ENCODE results near the gene ZBTB16. TPM values are rescaled to one million over a fixed set of nuclear protein-coding genes. Genes with fewer than 3 reads are reported as not detected.

ZBTB16 gene
- total RNA-seq, 2 donors from 2014 or later, result 3.3 to 4.0 TPM

DNA sequence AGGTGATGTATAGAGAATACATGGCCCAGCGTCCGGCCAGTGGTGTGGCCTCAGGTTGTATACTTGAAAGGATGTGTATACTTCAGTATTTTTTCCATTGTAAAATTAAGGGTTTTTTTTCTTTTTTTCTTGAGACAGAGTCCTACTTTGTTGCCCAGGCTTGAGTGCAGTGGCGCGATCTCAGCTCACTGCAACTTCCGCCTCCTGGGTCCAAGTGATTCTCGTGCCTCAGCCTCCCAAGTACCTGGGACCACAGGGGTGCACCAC lies 15.8 kb downstream of the ZBTB16 start:
- H3K27ac Mint-ChIP-seq, result no peak overlapping the region
- DNase-seq (no peak), ATAC-seq (replicated peaks in 1 of 2) (no peak)
- H3K9me3 Mint-ChIP-seq, result no peaks in the 10 kb centered on the region
- H3K4me1 Mint-ChIP-seq (ENCODE audit: low read depth), result peaks cover 66% of the 10 kb centered on the region
- H3K27me3 Mint-ChIP-seq (ENCODE audit: low read depth), result peaks cover 9% of the 10 kb centered on the region
- H3K36me3 Mint-ChIP-seq (ENCODE audit: insufficient read depth in 2 of 2), result no peaks in the 10 kb centered on the region
- H3K4me3 Mint-ChIP-seq, result peak overlapping the region in 1 of 2 donors; percentile 36

GRCh38 chr11:114075891-114076441 lies 16.5 kb downstream of the ZBTB16 start:
- Mint-ChIP-seq H3K4me1 (ENCODE audit: low read depth) (peaks cover 73% of the 10 kb centered on the region), H3K9me3 (no peaks in the 10 kb centered on the region), H3K36me3 (ENCODE audit: insufficient read depth in 2 of 2) (no peaks in the 10 kb centered on the region), H3K4me3 (peak overlapping the region; percentile 11 to 48), H3K27ac (no peak overlapping the region), H3K27me3 (ENCODE audit: low read depth) (peaks cover 9% of the 10 kb centered on the region)
- ATAC-seq (replicated peaks in 1 of 2) (peak in 1 of 2 donors; percentile 30), DNase-seq (peak; percentile 31 to 33)

GRCh38 chr11:114076921-114077331 lies 17.4 kb downstream of the ZBTB16 start:
- Mint-ChIP-seq H3K4me1 (ENCODE audit: low read depth) (peaks cover 73% of the 10 kb centered on the region), H3K27me3 (ENCODE audit: low read depth) (peaks cover 9% of the 10 kb centered on the region), H3K36me3 (ENCODE audit: insufficient read depth in 2 of 2) (no peaks in the 10 kb centered on the region), H3K27ac (peak overlapping the region; percentile 4), H3K9me3 (no peaks in the 10 kb centered on the region), H3K4me3 (peak overlapping the region; percentile 52 to 79)
- DNase-seq, result no peak
- no peak for ATAC-seq (replicated peaks in 1 of 2)

DNA sequence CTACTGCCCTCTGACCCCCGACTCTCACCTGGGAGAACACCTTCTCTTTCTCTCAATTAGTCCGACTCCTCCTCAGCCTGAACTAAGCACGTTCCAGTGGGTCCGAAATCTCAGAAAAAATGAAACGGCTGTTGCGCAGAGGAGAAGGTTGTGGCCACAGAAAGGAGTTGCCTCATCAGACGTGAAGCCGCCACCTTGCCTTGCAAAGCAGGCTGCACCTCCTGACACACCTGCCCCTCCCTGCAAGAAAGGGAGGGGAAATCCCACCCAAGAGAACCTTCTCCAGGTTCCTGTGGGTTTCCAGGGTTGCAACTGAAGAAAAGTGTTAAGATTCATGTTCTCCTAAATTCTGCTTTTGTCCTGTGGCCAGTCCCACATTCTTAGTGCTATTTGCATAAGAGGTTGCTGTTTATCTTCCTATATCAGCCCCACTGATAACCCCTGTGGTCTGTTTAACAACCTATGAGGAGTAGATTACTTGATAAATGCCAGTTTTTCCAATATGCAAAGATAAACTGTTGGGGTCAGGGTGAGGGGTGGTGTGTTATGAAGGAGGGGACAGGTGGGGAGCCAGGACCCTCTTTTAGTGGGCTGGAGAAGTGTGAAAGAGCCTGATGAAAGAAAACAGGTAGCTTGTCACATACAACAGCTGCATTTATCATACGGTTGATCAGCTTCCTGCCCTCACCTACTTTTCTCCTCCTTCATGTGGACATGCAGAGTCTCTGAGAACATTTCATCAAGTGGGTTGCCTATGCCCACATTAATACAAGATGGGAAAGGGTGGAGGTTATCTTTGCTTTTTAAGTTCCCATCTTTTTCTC lies 18.2 kb downstream of the ZBTB16 start:
- DNase-seq, result peak in 1 of 2 donors; percentile 15
- no peak for ATAC-seq (replicated peaks in 1 of 2)
- peaks cover 73% of the 10 kb centered on the region for H3K4me1 Mint-ChIP-seq (ENCODE audit: low read depth)
- H3K27ac Mint-ChIP-seq, result no peak overlapping the region
- H3K36me3 Mint-ChIP-seq (ENCODE audit: insufficient read depth in 2 of 2), result no peaks in the 10 kb centered on the region
- no peaks in the 10 kb centered on the region for H3K9me3 Mint-ChIP-seq
- H3K4me3 Mint-ChIP-seq, result peak overlapping the region; percentile 52 to 79
- peaks cover 9% of the 10 kb centered on the region for H3K27me3 Mint-ChIP-seq (ENCODE audit: low read depth)

DNA sequence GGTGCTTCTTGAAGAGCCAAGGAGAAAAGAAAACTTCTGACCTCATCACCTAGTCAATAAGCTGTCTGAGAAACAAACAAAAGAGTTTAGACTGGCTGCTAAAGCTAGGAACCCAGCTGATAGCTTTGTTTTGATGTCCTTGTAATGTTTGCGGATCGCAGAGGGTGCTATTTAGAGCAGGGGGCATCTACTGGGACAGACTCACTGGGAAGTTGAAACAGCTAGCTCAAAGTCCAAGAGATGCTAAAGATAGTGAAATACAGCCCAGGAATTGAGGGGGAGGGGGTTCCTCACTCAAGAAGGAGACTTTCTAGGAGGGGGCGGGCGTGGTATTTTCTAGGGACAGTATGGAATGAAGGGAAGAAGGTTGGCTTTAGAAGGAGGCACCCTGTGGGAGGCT lies 18.9 kb downstream of the ZBTB16 start:
- Mint-ChIP-seq H3K36me3 (ENCODE audit: insufficient read depth in 2 of 2) (no peaks in the 10 kb centered on the region), H3K4me1 (ENCODE audit: low read depth) (peaks cover 67% of the 10 kb centered on the region), H3K27ac (no peak overlapping the region), H3K27me3 (ENCODE audit: low read depth) (peaks cover 11% of the 10 kb centered on the region), H3K9me3 (no peaks in the 10 kb centered on the region), H3K4me3 (no peak overlapping the region)
- DNase-seq, result no peak
- ATAC-seq (replicated peaks in 1 of 2), result no peak

GRCh38 chr11:114079511-114080065 lies 20.1 kb downstream of the ZBTB16 start:
- Mint-ChIP-seq H3K36me3 (ENCODE audit: insufficient read depth in 2 of 2) (no peaks in the 10 kb centered on the region), H3K4me3 (no peak overlapping the region), H3K27me3 (ENCODE audit: low read depth) (peaks cover 19% of the 10 kb centered on the region), H3K27ac (no peak overlapping the region), H3K9me3 (no peaks in the 10 kb centered on the region), H3K4me1 (ENCODE audit: low read depth) (peaks cover 63% of the 10 kb centered on the region)
- DNase-seq, result no peak
- no peak for ATAC-seq (replicated peaks in 1 of 2)

DNA sequence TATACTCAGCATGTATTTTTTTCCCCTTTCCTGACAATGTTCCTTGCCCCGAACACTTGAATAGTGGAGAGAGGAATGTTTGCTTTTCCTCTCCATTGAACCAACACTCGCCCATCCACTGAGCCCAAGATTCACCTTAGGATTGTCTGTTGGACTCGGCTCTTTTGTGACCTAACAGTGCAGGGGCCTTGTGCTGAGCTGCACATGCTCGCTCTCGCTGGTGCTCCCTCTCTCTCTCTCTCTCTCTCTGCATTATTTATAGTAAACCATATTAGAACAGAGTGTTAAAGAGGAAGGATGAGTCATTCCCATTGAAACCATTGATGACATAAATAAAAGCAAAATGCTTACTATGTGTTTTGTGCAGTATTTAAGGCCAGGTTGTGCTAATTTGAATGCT lies 20.7 kb downstream of the ZBTB16 start:
- H3K36me3 Mint-ChIP-seq (ENCODE audit: insufficient read depth in 2 of 2), result no peaks in the 10 kb centered on the region
- ATAC-seq (replicated peaks in 1 of 2), result peak; percentile 53 to 56
- H3K4me3 Mint-ChIP-seq, result peak overlapping the region in 1 of 2 donors; percentile 4
- H3K27me3 Mint-ChIP-seq (ENCODE audit: low read depth), result peaks cover 19% of the 10 kb centered on the region
- no peak for DNase-seq
- no peak overlapping the region for H3K27ac Mint-ChIP-seq
- H3K4me1 Mint-ChIP-seq (ENCODE audit: low read depth), result peaks cover 57% of the 10 kb centered on the region
- H3K9me3 Mint-ChIP-seq, result no peaks in the 10 kb centered on the region

- DNase-seq (no peak), ATAC-seq (replicated peaks in 1 of 2) (no peak)
- H3K4me3 Mint-ChIP-seq, result peak overlapping the region in 1 of 2 donors; percentile 4
- peaks cover 19% of the 10 kb centered on the region for H3K27me3 Mint-ChIP-seq (ENCODE audit: low read depth)
- no peaks in the 10 kb centered on the region for H3K9me3 Mint-ChIP-seq
- H3K27ac Mint-ChIP-seq, result no peak overlapping the region
- H3K36me3 Mint-ChIP-seq (ENCODE audit: insufficient read depth in 2 of 2), result no peaks in the 10 kb centered on the region
- peaks cover 55% of the 10 kb centered on the region for H3K4me1 Mint-ChIP-seq (ENCODE audit: low read depth)
Measured at GRCh38 chr11:114080769-114081168, 21.3 kb downstream of the ZBTB16 start.

- Mint-ChIP-seq H3K4me1 (ENCODE audit: low read depth) (peaks cover 48% of the 10 kb centered on the region), H3K27ac (no peak overlapping the region), H3K9me3 (no peaks in the 10 kb centered on the region), H3K27me3 (ENCODE audit: low read depth) (peaks cover 18% of the 10 kb centered on the region), H3K4me3 (no peak overlapping the region), H3K36me3 (ENCODE audit: insufficient read depth in 2 of 2) (no peaks in the 10 kb centered on the region)
- DNase-seq (no peak), ATAC-seq (replicated peaks in 1 of 2) (no peak)
Measured at GRCh38 chr11:114081641-114082414, 22.3 kb downstream of the ZBTB16 start.

DNA sequence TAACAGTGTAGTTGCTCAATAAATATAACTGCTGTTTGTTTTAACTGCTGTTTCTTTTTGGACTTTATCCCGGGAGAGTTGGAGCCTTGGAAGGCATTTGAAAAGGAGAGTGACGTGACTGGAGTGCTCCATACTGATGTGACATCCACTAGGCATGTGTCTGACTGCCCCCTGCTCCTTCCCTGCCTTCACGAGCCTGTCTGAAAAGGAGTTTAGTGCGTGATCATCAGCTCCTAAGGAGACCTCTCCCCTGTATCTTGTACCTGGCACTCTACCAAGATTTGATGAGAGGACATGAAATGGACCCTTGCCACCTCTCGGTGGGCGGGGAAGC lies 22.9 kb downstream of the ZBTB16 start:
- ATAC-seq (replicated peaks in 1 of 2) (no peak), DNase-seq (no peak)
- Mint-ChIP-seq H3K4me3 (no peak overlapping the region), H3K9me3 (no peaks in the 10 kb centered on the region), H3K4me1 (ENCODE audit: low read depth) (peaks cover 48% of the 10 kb centered on the region), H3K27me3 (ENCODE audit: low read depth) (peaks cover 13% of the 10 kb centered on the region), H3K27ac (no peak overlapping the region), H3K36me3 (ENCODE audit: insufficient read depth in 2 of 2) (no peaks in the 10 kb centered on the region)

DNA sequence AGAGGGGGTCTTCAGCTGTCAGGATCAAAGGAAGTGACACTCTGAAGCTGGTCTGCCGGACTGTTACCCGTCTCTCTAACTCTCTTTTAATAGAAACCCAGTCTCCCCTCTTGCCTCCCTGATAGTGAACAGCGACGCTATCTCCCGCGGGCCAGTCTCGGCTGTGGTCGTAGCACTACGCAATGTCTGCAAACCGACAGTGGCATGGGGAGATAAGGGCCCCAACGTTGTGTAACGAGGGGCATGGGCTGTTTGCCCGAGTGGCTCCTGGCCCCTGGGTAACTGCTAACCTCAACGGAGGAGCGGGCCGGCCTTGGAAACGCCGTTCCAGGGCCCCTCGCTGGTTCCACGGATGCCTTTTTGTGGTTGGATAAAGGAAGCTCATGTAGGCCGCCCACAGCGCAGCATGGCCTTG lies 23.3 kb downstream of the ZBTB16 start:
- Mint-ChIP-seq H3K27ac (no peak overlapping the region), H3K27me3 (ENCODE audit: low read depth) (peaks cover 11% of the 10 kb centered on the region), H3K4me3 (no peak overlapping the region), H3K4me1 (ENCODE audit: low read depth) (peaks cover 48% of the 10 kb centered on the region), H3K9me3 (no peaks in the 10 kb centered on the region), H3K36me3 (ENCODE audit: insufficient read depth in 2 of 2) (no peaks in the 10 kb centered on the region)
- ATAC-seq (replicated peaks in 1 of 2), result no peak
- no peak for DNase-seq

DNA sequence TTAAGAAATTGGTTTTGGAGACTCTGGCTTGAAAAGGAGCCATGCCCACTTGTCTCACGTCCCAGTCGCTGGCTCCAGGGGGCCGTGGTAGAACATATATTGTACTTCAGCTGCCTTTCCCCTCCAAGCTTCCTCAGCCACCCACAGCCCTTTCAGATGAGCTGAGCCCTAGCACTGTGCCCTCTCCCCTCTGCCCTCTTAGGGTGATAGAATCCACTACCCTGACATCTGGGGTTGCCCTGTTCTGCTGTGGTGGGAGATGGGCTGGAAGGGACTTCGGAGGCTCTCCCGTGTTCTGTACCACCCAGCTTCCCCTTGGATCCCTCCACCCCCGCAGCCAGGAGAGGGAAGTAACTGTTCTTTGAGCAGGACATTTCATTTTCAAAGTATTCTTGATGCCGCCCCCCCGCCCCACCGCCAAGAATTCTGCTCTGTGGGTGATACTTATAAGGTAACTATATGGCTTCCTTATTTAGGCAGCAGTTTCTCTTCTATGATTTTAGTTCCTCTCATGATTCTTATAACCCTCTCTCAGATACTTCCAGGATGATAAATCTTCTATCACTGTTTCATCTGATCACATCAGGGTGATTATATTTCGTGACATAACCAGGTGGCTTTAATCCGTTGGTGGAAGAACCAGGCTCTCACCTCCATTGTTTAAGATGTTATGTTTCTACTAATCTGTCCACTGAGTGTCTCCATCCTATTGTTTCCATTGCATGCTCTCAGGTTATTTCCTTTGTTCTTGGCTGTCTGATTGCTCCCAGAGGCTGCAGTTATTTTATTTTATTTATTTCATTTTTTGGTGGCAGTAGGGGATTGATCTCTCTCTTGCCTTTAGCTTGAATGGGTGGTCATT lies 24.1 kb downstream of the ZBTB16 start:
- Mint-ChIP-seq H3K27ac (no peak overlapping the region), H3K9me3 (no peaks in the 10 kb centered on the region), H3K4me1 (ENCODE audit: low read depth) (peaks cover 40% of the 10 kb centered on the region), H3K27me3 (ENCODE audit: low read depth) (peaks cover 11% of the 10 kb centered on the region), H3K36me3 (ENCODE audit: insufficient read depth in 2 of 2) (no peaks in the 10 kb centered on the region), H3K4me3 (no peak overlapping the region)
- DNase-seq (no peak), ATAC-seq (replicated peaks in 1 of 2) (no peak)
